ENCODE data around the gene P4HB.

DNA sequence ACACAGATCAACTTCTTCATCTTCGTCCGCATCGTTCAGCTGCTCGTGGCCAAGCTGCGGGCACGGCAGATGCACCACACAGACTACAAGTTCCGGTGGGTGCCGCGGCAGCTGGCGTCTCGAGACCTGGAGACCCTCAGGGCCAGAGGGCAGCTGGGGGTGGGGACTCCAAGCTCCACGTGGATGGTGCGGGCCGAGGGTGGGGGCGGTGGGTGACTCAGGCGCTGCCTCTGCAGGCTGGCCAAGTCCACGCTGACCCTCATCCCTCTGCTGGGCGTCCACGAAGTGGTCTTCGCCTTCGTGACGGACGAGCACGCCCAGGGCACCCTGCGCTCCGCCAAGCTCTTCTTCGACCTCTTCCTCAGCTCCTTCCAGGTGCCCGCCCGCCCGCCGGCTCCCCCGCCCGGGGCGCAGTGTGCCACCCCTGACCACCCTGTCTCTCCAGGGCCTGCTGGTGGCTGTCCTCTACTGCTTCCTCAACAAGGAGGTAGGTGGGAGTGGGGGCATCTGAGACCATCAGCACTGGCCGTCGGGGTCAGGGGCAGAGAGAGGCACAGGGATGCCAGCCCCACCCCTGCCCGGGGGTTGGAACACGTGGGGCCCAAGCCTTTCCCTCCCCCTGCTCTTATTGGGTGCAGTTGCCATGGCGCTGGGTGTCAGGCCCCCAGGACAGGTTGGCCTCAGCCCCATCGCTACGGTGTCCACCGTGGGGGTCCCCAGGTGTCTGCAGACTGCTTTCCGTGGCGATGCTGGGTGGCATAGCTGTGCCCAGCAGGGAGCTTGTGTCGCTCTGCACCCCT is 47.6 kb downstream of the P4HB start:
- TF ChIP-seq POLR2A (IDR thresholded peaks at IDR 0.05) = no peak
- TF ChIP-seq, protein P1, sequence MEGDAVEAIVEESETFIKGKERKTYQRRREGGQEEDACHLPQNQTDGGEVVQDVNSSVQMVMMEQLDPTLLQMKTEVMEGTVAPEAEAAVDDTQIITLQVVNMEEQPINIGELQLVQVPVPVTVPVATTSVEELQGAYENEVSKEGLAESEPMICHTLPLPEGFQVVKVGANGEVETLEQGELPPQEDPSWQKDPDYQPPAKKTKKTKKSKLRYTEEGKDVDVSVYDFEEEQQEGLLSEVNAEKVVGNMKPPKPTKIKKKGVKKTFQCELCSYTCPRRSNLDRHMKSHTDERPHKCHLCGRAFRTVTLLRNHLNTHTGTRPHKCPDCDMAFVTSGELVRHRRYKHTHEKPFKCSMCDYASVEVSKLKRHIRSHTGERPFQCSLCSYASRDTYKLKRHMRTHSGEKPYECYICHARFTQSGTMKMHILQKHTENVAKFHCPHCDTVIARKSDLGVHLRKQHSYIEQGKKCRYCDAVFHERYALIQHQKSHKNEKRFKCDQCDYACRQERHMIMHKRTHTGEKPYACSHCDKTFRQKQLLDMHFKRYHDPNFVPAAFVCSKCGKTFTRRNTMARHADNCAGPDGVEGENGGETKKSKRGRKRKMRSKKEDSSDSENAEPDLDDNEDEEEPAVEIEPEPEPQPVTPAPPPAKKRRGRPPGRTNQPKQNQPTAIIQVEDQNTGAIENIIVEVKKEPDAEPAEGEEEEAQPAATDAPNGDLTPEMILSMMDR (IDR thresholded peaks at IDR 0.05) = no peak

Measured in lower leg skin (tissue), 3 donors.